ENCODE measurements around the gene CDR2L. TPM values are rescaled to one million over a fixed set of nuclear protein-coding genes. Genes with fewer than 3 reads are reported as not detected.

Gene CDR2L
- total RNA-seq, 1 donor from 2014 or later, result 34.9 TPM

DNA sequence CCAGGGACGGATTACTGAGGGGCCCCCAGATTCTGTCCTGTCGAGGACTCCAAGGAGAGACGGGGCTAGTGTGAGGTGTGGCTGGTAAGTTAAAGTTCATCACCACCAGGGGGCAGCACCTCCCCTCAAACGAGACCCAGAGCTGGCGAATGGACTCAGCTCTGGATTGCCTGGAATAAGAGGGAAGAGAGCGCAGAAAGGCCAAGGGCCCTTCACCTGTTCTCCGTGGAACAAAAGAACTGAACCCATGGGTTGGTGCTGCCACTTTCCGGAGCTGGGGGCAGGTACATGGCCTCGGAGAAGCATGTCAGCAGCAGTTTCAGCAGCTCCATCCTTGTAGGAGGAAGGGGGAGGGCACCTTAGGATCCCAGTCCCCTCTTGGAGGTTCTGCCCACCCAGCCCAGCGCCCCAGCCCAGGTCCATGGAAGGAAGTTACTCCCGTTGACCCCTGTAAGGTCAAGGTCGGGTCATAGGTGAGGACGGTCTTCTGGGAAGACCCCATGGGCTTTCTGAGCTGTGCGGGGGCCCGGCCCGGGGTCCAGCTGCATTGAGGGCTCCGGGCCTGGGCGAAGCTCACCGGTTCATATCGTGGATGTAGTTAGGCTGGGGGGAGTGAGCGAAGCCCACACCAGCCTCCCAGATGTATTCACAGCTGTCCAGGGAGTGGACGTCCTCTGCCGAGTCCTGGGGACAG lies 25.6 kb upstream of the CDR2L start:
- Mint-ChIP-seq H3K27ac (peak overlapping the region; percentile 74), H3K9me3 (no peaks in the 10 kb centered on the region), H3K4me3 (no peak overlapping the region), H3K27me3 (no peaks in the 10 kb centered on the region), H3K4me1 (ENCODE audit: unreplicated experiment) (no peaks in the 10 kb centered on the region), H3K36me3 (no peaks in the 10 kb centered on the region)
- peak; percentile 88 for TF ChIP-seq CTCF (conservative IDR thresholded peaks at IDR 0.05)
- peak; percentile 90 for DNase-seq (ENCODE audit: extremely low spot score, unreplicated experiment)

DNA sequence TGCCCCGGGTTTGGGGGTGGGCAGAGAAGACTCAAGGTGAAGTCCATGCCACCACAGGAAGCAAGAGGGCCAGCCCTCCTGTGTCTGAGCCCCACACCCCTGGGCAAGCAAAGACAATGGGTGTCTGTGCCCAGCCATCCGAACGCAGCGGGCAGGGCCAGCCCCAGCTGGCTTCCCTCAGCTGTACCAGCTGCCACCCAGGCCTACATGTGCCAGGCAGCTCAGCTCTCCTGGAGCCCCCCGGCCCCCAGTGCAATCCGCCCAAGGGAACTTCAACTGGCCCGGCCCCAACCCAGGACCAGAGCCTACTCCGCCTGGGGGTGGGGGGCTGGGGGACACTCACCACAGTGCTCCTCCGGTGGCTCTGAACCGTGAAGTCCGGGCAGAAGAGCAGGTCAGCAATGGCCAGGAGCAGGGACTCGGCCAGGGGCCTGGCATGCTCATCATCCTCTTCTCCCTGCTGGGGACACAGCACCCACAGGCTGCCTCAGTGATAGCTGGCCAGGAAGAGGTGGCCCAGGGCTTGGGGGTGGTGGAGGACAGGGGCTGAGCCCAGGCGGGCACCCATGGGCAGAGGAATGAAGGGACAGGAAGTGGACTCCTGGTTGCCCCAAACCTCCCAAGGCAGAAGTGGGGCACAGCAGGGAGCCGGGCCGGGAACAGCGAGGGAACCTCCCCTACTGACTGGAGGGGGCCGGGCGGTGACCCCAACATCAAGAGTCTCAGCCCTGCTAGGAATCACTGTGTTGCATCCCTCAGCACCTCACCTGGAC lies 24.6 kb upstream of the CDR2L start:
- Mint-ChIP-seq H3K27ac (no peak overlapping the region), H3K4me3 (no peak overlapping the region), H3K27me3 (no peaks in the 10 kb centered on the region), H3K9me3 (no peaks in the 10 kb centered on the region), H3K36me3 (no peaks in the 10 kb centered on the region), H3K4me1 (ENCODE audit: unreplicated experiment) (no peaks in the 10 kb centered on the region)
- no peak for DNase-seq (ENCODE audit: extremely low spot score, unreplicated experiment)
- TF ChIP-seq CTCF (conservative IDR thresholded peaks at IDR 0.05), result no peak

DNA sequence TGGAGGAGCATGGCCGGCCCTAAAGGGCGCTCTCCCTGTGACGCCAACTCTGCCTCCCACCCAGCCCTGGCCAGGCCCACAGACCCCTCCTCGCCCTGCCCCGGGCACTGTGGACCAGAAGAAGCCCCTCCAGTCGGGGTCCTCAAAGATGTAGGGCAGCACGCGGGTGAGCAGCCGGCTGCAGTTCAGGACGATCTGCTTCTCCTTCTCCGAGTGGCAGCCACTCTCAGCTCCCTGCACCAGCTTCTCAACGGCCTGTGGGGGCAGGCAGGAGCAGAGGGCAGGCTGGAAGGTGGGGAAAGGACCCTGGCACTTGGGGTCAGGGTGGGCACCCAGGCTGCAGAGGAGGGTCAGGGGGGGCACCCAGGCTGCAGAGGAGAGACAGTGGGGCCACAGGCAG lies 23.8 kb upstream of the CDR2L start:
- Mint-ChIP-seq H3K9me3 (no peaks in the 10 kb centered on the region), H3K4me1 (ENCODE audit: unreplicated experiment) (no peaks in the 10 kb centered on the region), H3K4me3 (no peak overlapping the region), H3K27ac (no peak overlapping the region), H3K36me3 (no peaks in the 10 kb centered on the region), H3K27me3 (no peaks in the 10 kb centered on the region)
- DNase-seq (ENCODE audit: extremely low spot score, unreplicated experiment), result no peak
- TF ChIP-seq CTCF (conservative IDR thresholded peaks at IDR 0.05), result peak; percentile 19

DNA sequence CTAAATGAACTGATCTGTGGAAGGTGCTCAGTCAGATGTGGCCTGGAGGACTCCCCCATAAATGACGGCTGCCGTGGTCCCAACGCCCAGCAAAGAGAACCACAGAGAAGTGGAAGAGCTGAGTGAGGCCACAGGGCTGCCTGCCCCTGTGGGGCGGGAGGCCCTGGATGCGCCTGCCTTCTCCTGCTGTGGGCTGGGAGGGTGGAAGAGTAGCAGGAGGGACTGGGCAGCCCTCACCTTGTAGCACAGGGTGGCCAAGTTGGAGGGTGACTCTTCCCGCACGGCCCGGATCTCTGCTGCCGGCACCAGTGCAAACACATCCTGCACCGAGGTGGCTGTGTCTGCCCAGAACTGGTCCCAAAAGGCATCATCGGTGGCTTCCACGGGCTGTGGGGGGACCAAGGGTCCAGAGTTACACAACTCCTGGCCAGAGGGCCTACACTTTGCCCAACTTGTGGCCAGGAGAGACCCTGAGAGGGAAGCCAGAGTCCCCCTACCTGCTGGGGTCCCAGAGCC lies 23.1 kb upstream of the CDR2L start:
- Mint-ChIP-seq H3K4me3 (no peak overlapping the region), H3K4me1 (ENCODE audit: unreplicated experiment) (no peaks in the 10 kb centered on the region), H3K27me3 (no peaks in the 10 kb centered on the region), H3K27ac (no peak overlapping the region), H3K36me3 (no peaks in the 10 kb centered on the region), H3K9me3 (no peaks in the 10 kb centered on the region)
- no peak for TF ChIP-seq CTCF (conservative IDR thresholded peaks at IDR 0.05)
- DNase-seq (ENCODE audit: extremely low spot score, unreplicated experiment), result no peak

- no peak overlapping the region for H3K4me3 Mint-ChIP-seq
- H3K27me3 Mint-ChIP-seq, result peaks cover 2% of the 10 kb centered on the region
- H3K36me3 Mint-ChIP-seq, result no peaks in the 10 kb centered on the region
- no peak for DNase-seq (ENCODE audit: extremely low spot score, unreplicated experiment)
- no peak for TF ChIP-seq CTCF (conservative IDR thresholded peaks at IDR 0.05)
- no peaks in the 10 kb centered on the region for H3K9me3 Mint-ChIP-seq
- peak overlapping the region; percentile 5 for H3K27ac Mint-ChIP-seq
- H3K4me1 Mint-ChIP-seq (ENCODE audit: unreplicated experiment), result no peaks in the 10 kb centered on the region
Observed at GRCh38 chr17:74964988-74965622, 22.3 kb upstream of the CDR2L start.
